Activated CD8-positive, alpha-beta memory T cell treated with anti-CD3 and anti-CD28 coated beads for 1 hour (primary cell): ENCODE results near the gene CXCR5.

Experiments
- DNase-seq, 2 donors: peaks; one replicate each; pipeline ENCODE4 v3.0.0-alpha.2; 2020; ENCODE audit warnings: low read depth in 1 of 2; ENCODE audit errors: extremely low read depth in 1 of 2

The CXCR5 gene

DNA sequence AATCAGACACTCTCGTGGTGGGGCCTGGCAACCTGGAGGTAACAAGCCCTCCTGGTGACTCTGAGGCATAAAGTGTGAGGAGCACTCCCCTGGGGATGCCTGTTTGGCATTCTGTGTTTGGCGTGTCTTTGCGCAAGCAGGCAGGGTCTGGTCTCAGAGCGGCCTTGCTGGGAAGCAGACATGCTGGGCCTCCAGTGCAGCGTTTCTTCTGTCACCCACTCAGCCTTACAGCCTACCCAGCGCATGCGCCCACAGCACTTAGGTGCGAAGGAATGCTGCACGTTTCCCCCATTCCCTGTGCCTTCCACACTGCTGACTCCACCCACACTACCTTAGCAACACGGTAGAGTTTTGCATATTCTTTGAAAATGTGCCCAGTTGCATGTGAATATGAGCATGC is 7.4 kb upstream of the CXCR5 start:
- no peak for DNase-seq

DNA sequence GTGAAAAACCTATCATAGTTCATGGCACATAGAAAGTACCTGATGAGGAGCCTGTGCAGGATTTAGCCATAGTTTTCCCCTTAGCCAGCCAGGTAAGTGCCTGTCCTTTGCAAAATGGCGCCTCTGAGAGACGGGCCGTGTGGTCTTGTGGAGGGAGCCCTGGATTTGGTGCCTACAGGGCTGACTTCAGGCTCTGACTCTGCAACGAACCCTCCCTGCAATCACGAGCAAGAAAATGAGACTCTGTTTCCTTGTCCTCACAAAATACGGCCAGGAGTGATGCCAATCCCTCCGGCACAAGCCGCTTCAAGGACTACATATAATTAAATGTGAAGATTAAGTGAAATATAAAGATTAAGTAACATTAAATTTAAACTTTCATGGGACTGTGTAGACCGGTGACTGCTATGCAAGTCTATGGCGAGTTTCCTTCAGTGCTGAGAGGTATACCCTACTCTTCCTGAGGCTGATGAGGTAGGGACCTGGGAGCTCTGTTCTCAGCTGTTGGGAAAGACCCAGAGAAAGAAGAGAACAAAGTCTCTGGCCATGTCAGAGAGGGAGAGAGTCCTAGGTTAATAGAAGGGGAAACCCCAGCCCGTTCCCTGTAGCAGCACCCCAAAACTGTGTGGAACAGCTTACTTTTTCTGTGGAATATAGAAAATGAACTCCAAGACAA is 6.1 kb upstream of the CXCR5 start:
- DNase-seq: no peak

DNA sequence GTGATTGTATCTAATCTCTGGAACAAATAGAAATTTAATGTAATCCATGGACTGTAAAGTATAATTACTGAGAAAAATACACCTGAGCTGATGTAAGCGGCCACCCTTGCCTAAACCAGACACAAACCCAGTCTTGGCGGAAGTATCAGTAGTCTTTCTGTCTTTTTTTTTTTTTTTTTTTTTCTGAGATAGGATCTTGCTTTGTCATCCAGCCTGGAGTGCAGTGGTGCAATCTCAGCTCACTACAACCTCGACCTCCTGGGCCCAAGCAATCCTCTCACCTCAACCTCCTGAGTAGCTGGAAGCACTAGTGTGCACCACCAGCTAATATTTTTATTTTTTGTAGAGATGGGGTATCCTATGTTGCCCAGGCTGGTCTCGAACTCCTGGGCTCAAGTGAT is 5.5 kb upstream of the CXCR5 start:
- DNase-seq: no peak

DNA sequence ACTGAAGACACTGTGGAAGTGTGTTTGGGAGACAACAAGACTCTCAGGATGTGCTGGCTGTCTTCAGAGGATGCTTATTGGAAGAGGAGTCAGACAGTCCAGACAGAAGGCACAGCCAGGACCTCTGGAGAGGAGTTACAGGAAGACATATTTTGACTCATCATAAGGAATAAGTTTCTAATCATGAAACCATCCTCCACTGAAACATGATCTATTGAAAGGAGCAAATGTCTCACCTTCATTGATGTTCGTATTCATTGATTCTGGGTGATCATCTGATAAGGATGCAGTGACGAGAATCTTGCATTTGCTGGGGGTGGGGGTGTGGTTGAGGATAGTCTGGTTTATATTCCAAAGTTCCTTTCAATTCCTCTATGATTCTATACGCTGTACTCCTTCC is 2.5 kb upstream of the CXCR5 start:
- no peak for DNase-seq

GRCh38 chr11:118882491-118882890 is 1.2 kb upstream of the CXCR5 start:
- no peak for DNase-seq

GRCh38 chr11:118883004-118883367 is 706 bp upstream of the CXCR5 start:
- no peak for DNase-seq

DNA sequence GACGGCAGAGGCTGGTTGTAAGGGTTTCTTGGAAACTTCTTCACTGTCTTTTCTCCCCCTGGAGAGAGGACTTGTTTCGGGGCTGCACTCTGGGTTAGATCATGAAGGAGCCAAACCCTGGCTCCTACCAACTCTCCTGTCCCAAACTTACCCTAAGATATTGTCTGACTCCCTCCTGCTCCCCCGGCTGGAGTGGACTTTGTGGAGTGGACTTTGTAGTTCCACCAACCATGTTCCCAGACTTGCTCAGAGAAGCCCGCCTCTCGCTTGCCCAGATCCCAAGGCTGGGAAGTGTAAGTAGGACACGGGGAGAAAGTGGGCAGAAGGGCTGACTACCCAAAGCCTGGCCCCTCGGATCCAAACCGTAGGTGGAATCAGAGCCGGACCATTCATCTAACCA is 1.2 kb downstream of the CXCR5 start:
- no peak for DNase-seq

GRCh38 chr11:118885319-118885718 is 1.6 kb downstream of the CXCR5 start:
- no peak for DNase-seq

DNA sequence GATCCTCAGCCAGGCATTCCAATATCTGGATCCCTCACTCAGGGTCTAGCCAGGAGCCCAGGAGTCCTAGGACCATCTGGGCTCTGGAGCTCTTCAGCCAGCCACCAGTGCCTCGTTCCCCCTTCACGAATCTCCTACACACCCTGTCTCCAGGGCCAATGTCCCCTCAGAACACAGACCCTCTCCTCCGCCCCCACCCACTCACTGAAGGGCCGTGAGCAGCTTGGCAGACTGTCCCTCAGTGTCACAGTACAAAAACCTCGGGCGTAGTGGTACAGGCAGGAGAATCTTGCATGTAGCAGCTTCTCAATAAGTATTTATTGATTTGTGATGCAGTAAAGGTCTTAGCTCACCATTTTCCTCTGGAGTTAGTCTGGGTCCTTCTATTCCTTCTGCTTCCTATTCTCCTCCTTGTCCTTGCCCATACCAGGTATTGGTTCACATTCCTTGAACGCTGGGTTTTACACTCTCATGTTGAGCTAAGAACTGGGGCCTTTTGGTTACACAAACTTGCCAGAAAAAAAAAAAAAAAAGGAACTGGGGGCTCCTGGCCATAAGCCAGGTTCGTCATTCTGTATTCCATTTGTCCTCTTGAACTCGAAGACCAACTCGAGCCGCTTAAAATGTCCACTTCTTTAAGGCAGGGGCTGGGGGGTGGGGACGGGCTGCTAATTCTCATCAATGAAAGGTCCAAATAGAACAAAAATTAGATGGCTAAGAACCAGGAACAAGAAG is 2.3 kb downstream of the CXCR5 start:
- no peak for DNase-seq

GRCh38 chr11:118886681-118887111 is 3.0 kb downstream of the CXCR5 start:
- no peak for DNase-seq

- no peak for DNase-seq
Measured at GRCh38 chr11:118887206-118887605, 3.5 kb downstream of the CXCR5 start.

- DNase-seq: no peak
Measured at GRCh38 chr11:118888398-118888797, 4.7 kb downstream of the CXCR5 start.

GRCh38 chr11:118889797-118890196 is 6.1 kb downstream of the CXCR5 start:
- no peak for DNase-seq

GRCh38 chr11:118892514-118892913 is 8.8 kb downstream of the CXCR5 start:
- no peak for DNase-seq

GRCh38 chr11:118892964-118893363 is 9.3 kb downstream of the CXCR5 start:
- DNase-seq: no peak

- DNase-seq: no peak
Measured at GRCh38 chr11:118893662-118894061, 10.0 kb downstream of the CXCR5 start.

DNA sequence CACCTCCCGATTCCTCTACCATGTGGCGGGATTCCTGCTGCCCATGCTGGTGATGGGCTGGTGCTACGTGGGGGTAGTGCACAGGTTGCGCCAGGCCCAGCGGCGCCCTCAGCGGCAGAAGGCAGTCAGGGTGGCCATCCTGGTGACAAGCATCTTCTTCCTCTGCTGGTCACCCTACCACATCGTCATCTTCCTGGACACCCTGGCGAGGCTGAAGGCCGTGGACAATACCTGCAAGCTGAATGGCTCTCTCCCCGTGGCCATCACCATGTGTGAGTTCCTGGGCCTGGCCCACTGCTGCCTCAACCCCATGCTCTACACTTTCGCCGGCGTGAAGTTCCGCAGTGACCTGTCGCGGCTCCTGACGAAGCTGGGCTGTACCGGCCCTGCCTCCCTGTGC is 10.5 kb downstream of the CXCR5 start:
- DNase-seq: no peak

GRCh38 chr11:118895093-118896039 is 11.7 kb downstream of the CXCR5 start:
- peak in 1 of 2 donors; percentile 58 for DNase-seq

DNA sequence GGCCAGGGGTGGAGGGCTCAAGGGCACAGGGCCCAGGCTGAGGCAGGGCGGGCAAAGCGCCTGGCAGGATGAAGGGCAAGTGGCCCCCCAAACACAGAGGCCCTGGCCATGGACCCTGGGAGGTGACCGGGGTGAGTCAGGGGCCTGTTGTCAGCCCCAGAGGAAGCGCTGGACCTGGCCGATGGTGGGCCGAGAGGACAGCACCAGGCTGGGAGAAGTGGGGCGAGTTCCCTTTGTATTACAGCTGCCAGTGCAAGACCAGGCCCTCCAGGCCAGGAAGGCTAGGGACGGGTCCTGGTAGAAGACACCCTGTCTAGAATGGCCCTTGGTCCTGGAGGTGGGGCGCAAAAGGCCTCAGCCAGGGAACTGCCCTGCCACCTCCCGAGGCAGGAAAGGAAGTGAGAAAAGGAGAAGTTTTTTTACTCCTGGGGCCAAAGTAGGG is 12.8 kb downstream of the CXCR5 start:
- DNase-seq: no peak

DNA sequence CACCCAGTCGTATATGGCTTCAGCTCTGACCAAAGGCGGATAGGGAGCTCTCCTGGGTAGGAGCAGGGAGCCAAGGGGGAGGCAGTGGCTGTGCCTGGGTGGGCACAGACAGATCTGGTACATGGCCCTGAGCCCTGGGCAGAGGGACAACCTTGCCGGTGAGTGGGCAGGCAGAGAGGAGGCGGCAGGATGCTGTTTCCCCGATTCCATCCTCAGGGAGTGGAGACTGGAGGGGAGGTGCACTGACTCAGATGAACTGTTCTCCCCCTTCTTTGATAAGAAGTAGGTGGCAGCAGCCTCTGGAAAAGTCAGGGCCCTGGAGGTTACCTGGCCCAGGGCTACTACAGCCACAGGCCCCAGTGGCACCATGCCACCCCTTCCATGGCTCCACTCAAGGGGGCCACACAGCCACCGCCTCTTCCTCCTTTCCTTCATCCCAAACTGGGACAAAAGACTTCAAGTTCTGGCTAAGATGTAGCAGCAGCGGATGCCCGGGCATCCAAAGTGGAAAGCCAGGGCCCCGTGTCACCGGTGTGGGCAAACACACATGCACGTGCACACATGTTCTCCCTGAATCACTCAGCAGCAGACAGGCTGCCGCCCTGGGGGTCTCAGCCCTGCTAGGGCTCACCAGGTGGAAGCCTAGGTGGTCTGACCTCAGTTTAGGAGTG is 13.4 kb downstream of the CXCR5 start:
- no peak for DNase-seq

- no peak for DNase-seq
Measured at GRCh38 chr11:118897721-118898310, 14.1 kb downstream of the CXCR5 start.
